Kidney (tissue), 14 donors: ENCODE measurements around the gene FAF2. TPM values are rescaled to one million over a fixed set of nuclear protein-coding genes. Genes with fewer than 3 reads are reported as not detected.

Experiments
- DNase-seq, 5 donors: peaks; one replicate each; pipeline ENCODE4 v3.0.0-alpha.2; 2013 to 2020
- FAIRE-seq: peaks from 2 replicates; lab custom pipeline; 2012; peaks lifted over from hg19 to GRCh38; lab: Jason Lieb, UNC
- H3K27ac ChIP-seq, 2 donors: one replicate each; pipeline ENCODE4 v1.7.0; 2013; ENCODE audit warnings: low read depth in 2 of 2, low read length in 2 of 2, inconsistent platforms in 1 of 2
- H3K27me3 ChIP-seq: one replicate; pipeline ENCODE4 v1.7.1; 2013; ENCODE audit warnings: low read length, inconsistent platforms; ENCODE audit not compliant: control insufficient read depth, insufficient read depth
- H3K36me3 ChIP-seq, 3 donors: one replicate each; pipeline versions ENCODE4 v1.7.0 to v1.7.1; 2013; ENCODE audit warnings: low read length in 3 of 3, control low read depth in 1 of 3, inconsistent platforms in 1 of 3; ENCODE audit not compliant: insufficient read depth in 3 of 3, control insufficient read depth in 2 of 3
- H3K4me1 ChIP-seq, 3 donors: one replicate each; pipeline versions ENCODE4 v1.7.0 to v1.7.1; 2013; ENCODE audit warnings: low read length in 3 of 3, inconsistent platforms in 1 of 3, low read depth in 1 of 3; ENCODE audit not compliant: control insufficient read depth in 2 of 3, insufficient read depth in 2 of 3
- H3K4me3 ChIP-seq, 3 donors: one replicate each; pipeline versions ENCODE4 v1.7.0 to v1.8.1; 2013; ENCODE audit warnings: low read length in 3 of 3, control low read depth in 1 of 3, inconsistent platforms in 1 of 3
- H3K9ac ChIP-seq, 3 donors: one replicate each; pipeline versions ENCODE4 v1.7.0 to v1.7.1; 2013; ENCODE audit warnings: low read length in 3 of 3, control low read depth in 1 of 3, inconsistent platforms in 1 of 3
- H3K9me3 ChIP-seq, 3 donors: one replicate each; pipeline versions ENCODE4 v1.7.0 to v1.7.1; 2013; ENCODE audit warnings: low read length in 3 of 3, control low read depth in 1 of 3, inconsistent platforms in 1 of 3; ENCODE audit not compliant: control insufficient read depth in 2 of 3, insufficient read depth in 1 of 3
- intact Hi-C: fragments of 100-400 bp; cut with DNase I; formaldehyde crosslinking; loops from one replicate; pipeline ENCODE4 v1.11.1; 2022
- polyA plus RNA-seq: library from polyadenylated mRNA; stranded (reverse); fragments of 350-450 nt; fragmentation: Illumina TruSeq; extraction: RNeasy Lipid Tissue Mini Kit (QIAGEN cat#74804); gene quantifications from one replicate; pipeline ENCODE4 v1.2.3, GENCODE V29; 2014; ENCODE audit warnings: low read depth, low replicate concordance; ENCODE audit not compliant: insufficient read depth
- total RNA-seq: library from RNA; stranded (reverse); fragmentation: NEBNext Ultra II Directional; extraction: Animal tissue kit (Norgen Biotek cat#: 25700); gene quantifications from one replicate; pipeline ENCODE4 v1.2.1, GENCODE V29; 2021
- TF ChIP-seq, protein P1 (sequence below): IDR thresholded peaks from 3 replicates; pipeline ENCODE4 v1.5.1; 2012; ENCODE audit warnings: mild to moderate bottlenecking, moderate library complexity, borderline replicate concordance; ENCODE audit not compliant: insufficient read depth; ENCODE audit errors: extremely low read depth
- donor health status: control.
- donor health status: control.
- donor health status: control.
- donor health status: control.
- donor health status: control.
- donor health status: DM: yes; HTN: yes; CAD: no.
- donor health status: Normal renal cell carcinoma (clear cell type).

The FAF2 gene
- total and polyA plus RNA-seq, 2 donors from 2014 or later = 11.1 to 31.7 TPM

- peaks cover 0 to 4% (median 3%) of the 10 kb centered on the region in 3 donors for H3K36me3 ChIP-seq
- intact Hi-C loops = no loop called here
- FAIRE-seq = no peak
These were observed 25.3 kb downstream of the FAF2 start for GRCh38 chr5:176473335-176474006.

GRCh38 chr5:176474476-176474875 is 26.3 kb downstream of the FAF2 start:
- FAIRE-seq = no peak
- Histone ChIP-seq H3K36me3 (peaks cover 0 to 4% (median 3%) of the 10 kb centered on the region in 3 donors), H3K9me3 (peaks cover 0 to 2% (median 0%) of the 10 kb centered on the region in 3 donors), H3K9ac (no peak overlapping the region), H3K4me3 (no peak overlapping the region), H3K27me3 (no peaks in the 10 kb centered on the region), H3K27ac (no peak overlapping the region), H3K4me1 (no peaks in the 10 kb centered on the region)
- DNase-seq = no peak
- intact Hi-C loops = no loop called here
- TF ChIP-seq, protein P1, sequence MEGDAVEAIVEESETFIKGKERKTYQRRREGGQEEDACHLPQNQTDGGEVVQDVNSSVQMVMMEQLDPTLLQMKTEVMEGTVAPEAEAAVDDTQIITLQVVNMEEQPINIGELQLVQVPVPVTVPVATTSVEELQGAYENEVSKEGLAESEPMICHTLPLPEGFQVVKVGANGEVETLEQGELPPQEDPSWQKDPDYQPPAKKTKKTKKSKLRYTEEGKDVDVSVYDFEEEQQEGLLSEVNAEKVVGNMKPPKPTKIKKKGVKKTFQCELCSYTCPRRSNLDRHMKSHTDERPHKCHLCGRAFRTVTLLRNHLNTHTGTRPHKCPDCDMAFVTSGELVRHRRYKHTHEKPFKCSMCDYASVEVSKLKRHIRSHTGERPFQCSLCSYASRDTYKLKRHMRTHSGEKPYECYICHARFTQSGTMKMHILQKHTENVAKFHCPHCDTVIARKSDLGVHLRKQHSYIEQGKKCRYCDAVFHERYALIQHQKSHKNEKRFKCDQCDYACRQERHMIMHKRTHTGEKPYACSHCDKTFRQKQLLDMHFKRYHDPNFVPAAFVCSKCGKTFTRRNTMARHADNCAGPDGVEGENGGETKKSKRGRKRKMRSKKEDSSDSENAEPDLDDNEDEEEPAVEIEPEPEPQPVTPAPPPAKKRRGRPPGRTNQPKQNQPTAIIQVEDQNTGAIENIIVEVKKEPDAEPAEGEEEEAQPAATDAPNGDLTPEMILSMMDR = no peak

More at GRCh38 chr5:176473335-176474006, 25.3 kb downstream of the FAF2 start:
- Histone ChIP-seq H3K4me3 (no peak overlapping the region), H3K27ac (no peak overlapping the region), H3K4me1 (no peaks in the 10 kb centered on the region), H3K9ac (no peak overlapping the region), H3K27me3 (no peaks in the 10 kb centered on the region), H3K9me3 (peaks cover 0 to 2% (median 0%) of the 10 kb centered on the region in 3 donors)
- TF ChIP-seq, protein P1 = no peak
- no peak for DNase-seq

- intact Hi-C loops = no loop called here
- no peak for FAIRE-seq
These were observed 33.5 kb downstream of the FAF2 start for GRCh38 chr5:176481711-176482110.

More at GRCh38 chr5:176481711-176482110, 33.5 kb downstream of the FAF2 start:
- Histone ChIP-seq H3K9ac (no peak overlapping the region), H3K4me1 (no peaks in the 10 kb centered on the region), H3K4me3 (no peak overlapping the region), H3K27me3 (no peaks in the 10 kb centered on the region), H3K36me3 (peaks cover 3 to 5% (median 5%) of the 10 kb centered on the region in 3 donors), H3K27ac (no peak overlapping the region), H3K9me3 (no peaks in the 10 kb centered on the region)
- no peak for DNase-seq
- TF ChIP-seq, protein P1 = no peak
